ENCODE measurements around the gene KLHL22. TPM values are rescaled to one million over a fixed set of nuclear protein-coding genes. Genes with fewer than 3 reads are reported as not detected.

KLHL22 gene
- total and polyA plus RNA-seq, 2 donors (not counting 3 experiments of a cell fraction or from before 2014, with no cell fraction given): 24.2 to 33.6 TPM

- POLR2A ChIA-PET: no interaction called here
- Histone ChIP-seq H3K27me3 (ENCODE audit: control insufficient read depth in 2 of 2, insufficient read depth in 2 of 2, low read length in 2 of 2) (peaks cover 5% of the 10 kb centered on the region in 2 experiments), H3K79me2 (ENCODE audit: control insufficient read depth, insufficient read depth, low read length) (no peaks in the 10 kb centered on the region), H3K9me1 (replicated peaks; ENCODE audit: control insufficient read depth, extremely low read depth, insufficient read depth, low read length) (no peaks in the 10 kb centered on the region), H3K4me1 (ENCODE audit: control insufficient read depth, extremely low read depth, insufficient read depth, low read length) (no peaks in the 10 kb centered on the region), H3K36me3 (ENCODE audit: control insufficient read depth in 2 of 2, extremely low read depth in 1 of 2, insufficient read depth in 2 of 2, low read length in 2 of 2) (no peaks in the 10 kb centered on the region), H3K9me3 (replicated peaks; ENCODE audit: control insufficient read depth, insufficient read depth, low read length) (no peaks in the 10 kb centered on the region), H4K20me1 (replicated peaks; ENCODE audit: control insufficient read depth, extremely low read depth, insufficient read depth, low read length) (no peaks in the 10 kb centered on the region), H3K27ac (ENCODE audit: insufficient read depth, low read depth, low read length) (no peak overlapping the region), H2AFZ (ENCODE audit: low read depth, low read length) (no peak overlapping the region), H3K9ac (replicated peaks; ENCODE audit: extremely low read depth, insufficient read depth, low read length) (no peak overlapping the region), H3K4me2 (ENCODE audit: insufficient read depth, low read length) (no peak overlapping the region), H3K4me3 (replicated peaks in 1 of 3; ENCODE audit: insufficient read depth in 1 of 3, low read depth in 1 of 3, low read length in 3 of 3) (no peak overlapping the region)
- BruUV-seq (replicated peaks): no TSS peak
- dilution Hi-C loops (cut with MboI; ENCODE audit: extremely low pct_ligation_motif_present, low sequenced_read_pairs): no loop called here
- FAIRE-seq (no peak), DNase-seq (ENCODE audit: low read depth, low spot score) (no peak)
- CTCF ChIA-PET: no interaction called here
- TF ChIP-seq MYC (IDR thresholded peaks at IDR 0.05; ENCODE audit: low read depth, low read length): no peak
- no peak for TF ChIP-seq POLR2AphosphoS5 (IDR thresholded peaks at IDR 0.05; ENCODE audit: insufficient read depth, low read depth, low read length)
- TF ChIP-seq MAX (IDR thresholded peaks at IDR 0.05; ENCODE audit: insufficient read depth, insufficient read length): no peak
- TF ChIP-seq JUN (IDR thresholded peaks at IDR 0.05; ENCODE audit: borderline replicate concordance, insufficient read depth, insufficient read length, low read depth): no peak
- no peak for TF ChIP-seq CTCF (IDR thresholded peaks at IDR 0.05; ENCODE audit: extremely low read depth in 1 of 2, insufficient read depth in 1 of 2, low read depth in 1 of 2, low read length in 2 of 2)
- TF ChIP-seq EZH2 (IDR thresholded peaks at IDR 0.05; ENCODE audit: borderline replicate concordance, low read depth, low read length, severe bottlenecking): no peak
- no peak for TF ChIP-seq FOS (IDR thresholded peaks at IDR 0.05; ENCODE audit: borderline replicate concordance, insufficient read depth, low read length)
- no peak for TF ChIP-seq GATA2 (IDR thresholded peaks at IDR 0.05; ENCODE audit: insufficient read depth, insufficient read length, low read depth, low read length)
- no peak for TF ChIP-seq POLR2A (IDR thresholded peaks at IDR 0.05; ENCODE audit: low read depth, low read length)
- intact Hi-C loops (cut with micrococcal nuclease): no loop called here
Observed at GRCh38 chr22:20413217-20414058, 82.2 kb downstream of the KLHL22 start.

All from endothelial cell of umbilical vein (primary cell).